Breast epithelium (tissue), 4 donors: ENCODE results near the gene DYNC1I2. TPM values are rescaled to one million over a fixed set of nuclear protein-coding genes. Genes with fewer than 3 reads are reported as not detected.
"Not testable (repeated sequence)": the region's sequence is repeated elsewhere in the genome, so short reads cannot be mapped to it uniquely, and the experiment has no call there.

Experiments used
- DNase-seq, 2 donors: peaks; one replicate each; pipeline ENCODE4 v3.0.0-alpha.2; 2019; ENCODE audit warnings: low spot score in 2 of 2
- H3K27ac ChIP-seq, 2 donors: fragments of 200-600 bp; sonication (generic) in 1 of 2; one replicate each; pipeline ENCODE4 v1.5.1; 2016 to 2019; ENCODE audit warnings: mild to moderate bottlenecking in 1 of 2
- H3K27me3 ChIP-seq, 2 donors: fragments of 200-600 bp; sonication (generic) in 1 of 2; one replicate each; pipeline versions ENCODE4 v1.5.1 to v1.6.0; 2017 to 2019; ENCODE audit warnings: control low read depth in 1 of 2, mild to moderate bottlenecking in 1 of 2
- H3K36me3 ChIP-seq: fragments of 200-600 bp; one replicate; pipeline ENCODE4 v1.5.1; 2019
- H3K4me1 ChIP-seq, 2 donors: fragments of 200-600 bp; sonication (generic); one replicate each; pipeline ENCODE4 v1.5.1; 2016 to 2019; ENCODE audit warnings: control low read depth in 1 of 2
- H3K4me3 ChIP-seq, 3 donors: fragments of 200-600 bp; sonication (generic); 1 replicate in 2 of 3; 2 replicates in 1 of 3; pipeline ENCODE4 v1.5.1; 2016 to 2019; ENCODE audit warnings: mild to moderate bottlenecking in 3 of 3, moderate library complexity in 2 of 3
- H3K9me3 ChIP-seq, 2 donors: fragments of 200-600 bp; sonication (generic) in 1 of 2; one replicate each; pipeline ENCODE4 v1.5.1; 2016 to 2019; ENCODE audit warnings: control low read depth in 1 of 2
- POLR2A ChIP-seq: fragments of 450-650 bp; IDR thresholded peaks from one replicate; pipeline ENCODE4 v1.6.1; 2016; ENCODE audit warnings: antibody characterized with exemption, mild to moderate bottlenecking, moderate library complexity
- POLR2AphosphoS5 ChIP-seq, 3 donors: sonication (generic); formaldehyde crosslinking; IDR thresholded peaks; one replicate each; pipeline ENCODE4 v1.6.1; 2017; ENCODE audit warnings: antibody characterized with exemption in 3 of 3
- intact Hi-C: fragments of 100-400 bp; cut with DNase I; formaldehyde crosslinking; loops from one replicate; pipeline ENCODE4 v1.15.1; 2023; ENCODE audit warnings: low total_unique reads
- total RNA-seq, 3 donors: library from RNA; depleted of rRNA; stranded (reverse); fragments of >200 nt; gene quantifications; one replicate each; pipeline ENCODE4 v1.1.0, GENCODE V29; 2016
- TF ChIP-seq, protein P1 (sequence below), 3 donors: fragments of 450-650 bp; IDR thresholded peaks; one replicate each; pipeline ENCODE4 v1.5.1; 2016 to 2017; ENCODE audit warnings: antibody characterized with exemption in 3 of 3, mild to moderate bottlenecking in 3 of 3, moderate library complexity in 3 of 3

Gene DYNC1I2
- total RNA-seq, 3 donors from 2014 or later = 98.9 to 126 (median 125) TPM

DNA sequence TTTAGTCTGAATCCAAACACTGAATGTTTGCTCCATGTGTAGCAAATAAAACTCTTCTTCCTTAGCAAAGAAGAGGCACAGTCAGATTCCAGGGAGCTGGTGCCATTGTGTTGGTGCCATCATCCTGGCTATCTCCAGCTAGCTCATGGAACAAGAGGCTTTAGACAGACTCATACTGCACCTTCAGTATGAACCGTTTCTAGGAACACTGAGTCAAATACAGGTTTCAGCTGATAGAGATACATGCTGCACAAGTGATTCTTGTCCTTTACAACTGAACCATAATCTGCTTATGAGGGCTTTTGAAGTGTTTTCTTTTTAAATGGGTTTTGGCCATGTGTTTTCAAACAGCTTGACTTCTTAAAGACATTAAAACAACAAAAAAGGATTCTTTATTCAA, 57.9 kb downstream of the DYNC1I2 start:
- no peak for DNase-seq
- H3K27ac ChIP-seq = no peak overlapping the region
- TF ChIP-seq POLR2AphosphoS5 (IDR thresholded peaks at IDR 0.05) (no peak), POLR2A (no peak)
- TF ChIP-seq, protein P1, sequence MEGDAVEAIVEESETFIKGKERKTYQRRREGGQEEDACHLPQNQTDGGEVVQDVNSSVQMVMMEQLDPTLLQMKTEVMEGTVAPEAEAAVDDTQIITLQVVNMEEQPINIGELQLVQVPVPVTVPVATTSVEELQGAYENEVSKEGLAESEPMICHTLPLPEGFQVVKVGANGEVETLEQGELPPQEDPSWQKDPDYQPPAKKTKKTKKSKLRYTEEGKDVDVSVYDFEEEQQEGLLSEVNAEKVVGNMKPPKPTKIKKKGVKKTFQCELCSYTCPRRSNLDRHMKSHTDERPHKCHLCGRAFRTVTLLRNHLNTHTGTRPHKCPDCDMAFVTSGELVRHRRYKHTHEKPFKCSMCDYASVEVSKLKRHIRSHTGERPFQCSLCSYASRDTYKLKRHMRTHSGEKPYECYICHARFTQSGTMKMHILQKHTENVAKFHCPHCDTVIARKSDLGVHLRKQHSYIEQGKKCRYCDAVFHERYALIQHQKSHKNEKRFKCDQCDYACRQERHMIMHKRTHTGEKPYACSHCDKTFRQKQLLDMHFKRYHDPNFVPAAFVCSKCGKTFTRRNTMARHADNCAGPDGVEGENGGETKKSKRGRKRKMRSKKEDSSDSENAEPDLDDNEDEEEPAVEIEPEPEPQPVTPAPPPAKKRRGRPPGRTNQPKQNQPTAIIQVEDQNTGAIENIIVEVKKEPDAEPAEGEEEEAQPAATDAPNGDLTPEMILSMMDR (IDR thresholded peaks at IDR 0.05) = no peak
- intact Hi-C loops = no loop called here
- no peaks in the 10 kb centered on the region for H3K27me3 ChIP-seq
- H3K9me3 ChIP-seq = no peaks in the 10 kb centered on the region
- no peak overlapping the region for H3K4me3 ChIP-seq
- no peaks in the 10 kb centered on the region for H3K4me1 ChIP-seq
- H3K36me3 ChIP-seq = no peaks in the 10 kb centered on the region

DNA sequence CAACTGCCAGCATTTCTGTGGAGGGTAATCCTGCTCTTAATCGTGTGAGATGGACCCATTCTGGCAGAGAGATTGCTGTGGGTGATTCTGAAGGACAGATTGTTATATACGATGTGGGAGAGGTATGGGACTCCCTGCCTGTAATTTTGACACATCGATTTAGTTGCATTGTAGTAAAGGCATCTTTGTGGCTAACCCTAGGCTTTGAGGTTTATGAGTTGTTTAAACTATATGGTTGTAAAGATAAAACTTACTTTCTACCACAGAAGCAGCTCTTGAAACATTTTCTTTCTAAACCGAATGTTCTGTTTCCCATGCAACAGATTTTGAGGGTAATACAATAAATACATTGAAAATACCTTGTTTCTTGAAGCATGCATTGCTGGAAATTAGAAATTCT, 58.5 kb downstream of the DYNC1I2 start:
- intact Hi-C loops = no loop called here
- H3K27me3 ChIP-seq = no peaks in the 10 kb centered on the region
- H3K36me3 ChIP-seq = no peaks in the 10 kb centered on the region
- no peaks in the 10 kb centered on the region for H3K9me3 ChIP-seq
- no peak overlapping the region for H3K27ac ChIP-seq
- TF ChIP-seq, protein P1 (IDR thresholded peaks at IDR 0.05) = no peak
- TF ChIP-seq POLR2AphosphoS5 (IDR thresholded peaks at IDR 0.05) = no peak
- no peak for TF ChIP-seq POLR2A
- no peak overlapping the region for H3K4me3 ChIP-seq
- H3K4me1 ChIP-seq = no peaks in the 10 kb centered on the region
- DNase-seq = no peak

DNA sequence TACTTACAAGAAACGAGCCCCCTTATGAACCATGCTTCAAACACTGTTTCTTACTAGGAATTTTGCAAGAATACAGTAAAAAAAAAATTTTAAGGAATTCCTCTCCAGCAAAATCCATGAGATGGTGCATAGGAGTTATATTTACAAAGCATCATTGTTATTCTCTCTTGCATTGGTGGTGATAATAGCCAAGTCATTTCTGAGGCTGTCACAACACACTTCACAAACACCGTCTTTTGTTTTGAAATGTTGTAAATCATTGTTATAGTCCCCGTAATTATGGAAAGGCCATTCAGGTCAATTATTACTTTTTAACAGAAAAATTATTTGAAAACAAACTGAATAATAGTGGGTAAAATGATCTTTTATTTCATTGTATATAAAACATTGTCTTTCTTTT, 60.1 kb downstream of the DYNC1I2 start:
- TF ChIP-seq, protein P1 (IDR thresholded peaks at IDR 0.05) = no peak
- TF ChIP-seq POLR2AphosphoS5 (IDR thresholded peaks at IDR 0.05) = no peak
- no peak for TF ChIP-seq POLR2A
- Histone ChIP-seq H3K36me3 (no peaks in the 10 kb centered on the region), H3K4me3 (no peak overlapping the region), H3K4me1 (no peaks in the 10 kb centered on the region), H3K27ac (no peak overlapping the region), H3K27me3 (no peaks in the 10 kb centered on the region), H3K9me3 (no peaks in the 10 kb centered on the region)
- DNase-seq = no peak
- intact Hi-C loops = no loop called here

DNA sequence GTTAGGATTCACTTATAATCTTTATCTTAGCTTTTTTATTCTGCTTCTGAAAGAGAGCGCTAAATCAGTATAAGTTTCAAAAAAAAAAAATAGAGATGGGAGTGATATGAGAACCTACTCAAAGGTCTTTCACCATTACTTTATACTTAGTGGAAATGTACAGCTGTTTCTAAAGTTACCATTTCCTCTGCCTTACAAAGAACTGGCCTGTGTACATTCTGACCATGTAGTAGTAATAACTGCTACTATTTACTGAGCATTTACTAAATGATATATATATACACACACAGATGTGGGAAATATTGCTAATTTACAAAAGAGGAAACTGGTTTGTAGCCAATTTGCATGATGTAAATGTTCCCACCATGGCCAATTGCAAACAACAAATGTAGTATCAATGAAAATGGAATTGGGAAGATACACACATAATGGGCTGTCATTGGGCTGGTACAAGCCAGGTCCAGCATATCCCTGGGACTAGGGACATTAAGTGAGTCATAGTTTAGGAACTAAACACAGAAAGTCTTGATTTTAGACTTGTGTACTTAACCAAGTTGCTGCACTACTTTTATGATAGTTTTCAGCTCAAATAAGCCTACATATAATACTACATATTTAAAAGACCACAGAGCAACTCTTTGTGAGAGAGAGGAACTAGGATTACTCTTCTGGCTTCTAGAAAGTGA, 67.1 kb downstream of the DYNC1I2 start:
- H3K9me3 ChIP-seq = peaks cover 3 to 4% of the 10 kb centered on the region in 2 donors
- no peaks in the 10 kb centered on the region for H3K27me3 ChIP-seq
- H3K36me3 ChIP-seq = peaks cover 6% of the 10 kb centered on the region
- H3K4me3 ChIP-seq = no peak overlapping the region
- H3K27ac ChIP-seq = no peak overlapping the region
- TF ChIP-seq, protein P1 (IDR thresholded peaks at IDR 0.05) = no peak
- TF ChIP-seq POLR2AphosphoS5 (IDR thresholded peaks at IDR 0.05) = no peak
- no peak for TF ChIP-seq POLR2A
- H3K4me1 ChIP-seq = no peaks in the 10 kb centered on the region
- DNase-seq = no peak
- intact Hi-C loops = no loop called here

- H3K36me3 ChIP-seq = not testable (repeated sequence)
Observed at GRCh38 chr2:171758762-171759161, 71.5 kb downstream of the DYNC1I2 start.

GRCh38 chr2:171761176-171761575, 73.9 kb downstream of the DYNC1I2 start:
- H3K4me1 ChIP-seq, intact Hi-C loops: not testable (repeated sequence)

More at GRCh38 chr2:171758762-171759161, 71.5 kb downstream of the DYNC1I2 start:
- H3K4me1 ChIP-seq, H3K9me3 ChIP-seq, intact Hi-C loops, H3K27ac ChIP-seq, H3K4me3 ChIP-seq, H3K27me3 ChIP-seq, DNase-seq: not testable (repeated sequence)

More at GRCh38 chr2:171761176-171761575, 73.9 kb downstream of the DYNC1I2 start:
- not testable (repeated sequence) for DNase-seq, H3K36me3 ChIP-seq, H3K27ac ChIP-seq, H3K9me3 ChIP-seq, H3K4me3 ChIP-seq, H3K27me3 ChIP-seq
